Hepatic stellate cell (primary cell): Measurements from ENCODE around the gene SMARCD3.

Experiments used
- DNase-seq: peaks from one replicate; pipeline ENCODE4 v3.0.0; 2011; ENCODE audit warnings: low spot score

SMARCD3 gene

DNA sequence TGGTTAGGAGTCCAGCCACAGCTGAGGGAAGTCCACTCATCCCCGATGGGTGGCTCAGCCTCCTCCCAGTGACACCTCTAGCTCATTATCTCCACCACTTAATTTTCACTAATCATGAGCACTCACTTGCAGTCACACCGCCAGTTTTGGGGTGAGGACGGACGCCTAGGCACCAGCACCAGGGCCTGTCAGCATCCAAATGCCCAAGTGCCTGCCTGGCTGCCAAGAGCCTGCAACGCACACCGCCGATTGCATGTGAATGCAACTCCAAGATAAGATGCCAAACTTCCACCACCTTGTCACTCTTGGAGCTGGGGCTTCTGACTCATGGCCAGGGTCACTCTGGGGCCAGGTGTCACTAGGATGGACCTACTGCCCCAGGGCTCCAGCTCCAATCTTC is 24.4 kb upstream of the SMARCD3 start:
- no peak for DNase-seq

DNA sequence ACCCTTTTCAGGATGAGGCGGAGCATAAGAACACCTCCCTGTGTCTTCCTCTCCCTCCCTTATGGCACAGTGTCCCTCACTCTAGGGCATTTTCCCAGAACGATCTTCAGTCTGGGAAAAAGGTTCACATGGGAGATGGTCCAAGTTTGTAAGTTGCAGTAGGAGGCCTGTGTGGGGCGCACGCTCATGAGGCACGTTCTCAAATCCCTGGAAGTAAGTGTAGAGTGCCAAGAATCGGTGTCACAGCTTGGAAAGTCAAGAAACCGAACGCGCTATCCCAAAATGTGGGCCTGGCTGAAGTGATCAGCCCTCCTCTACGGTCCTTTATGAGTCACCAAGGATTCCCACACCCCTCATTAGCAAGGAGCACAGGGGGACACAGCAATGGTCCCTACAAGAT is 23.9 kb upstream of the SMARCD3 start:
- no peak for DNase-seq

DNA sequence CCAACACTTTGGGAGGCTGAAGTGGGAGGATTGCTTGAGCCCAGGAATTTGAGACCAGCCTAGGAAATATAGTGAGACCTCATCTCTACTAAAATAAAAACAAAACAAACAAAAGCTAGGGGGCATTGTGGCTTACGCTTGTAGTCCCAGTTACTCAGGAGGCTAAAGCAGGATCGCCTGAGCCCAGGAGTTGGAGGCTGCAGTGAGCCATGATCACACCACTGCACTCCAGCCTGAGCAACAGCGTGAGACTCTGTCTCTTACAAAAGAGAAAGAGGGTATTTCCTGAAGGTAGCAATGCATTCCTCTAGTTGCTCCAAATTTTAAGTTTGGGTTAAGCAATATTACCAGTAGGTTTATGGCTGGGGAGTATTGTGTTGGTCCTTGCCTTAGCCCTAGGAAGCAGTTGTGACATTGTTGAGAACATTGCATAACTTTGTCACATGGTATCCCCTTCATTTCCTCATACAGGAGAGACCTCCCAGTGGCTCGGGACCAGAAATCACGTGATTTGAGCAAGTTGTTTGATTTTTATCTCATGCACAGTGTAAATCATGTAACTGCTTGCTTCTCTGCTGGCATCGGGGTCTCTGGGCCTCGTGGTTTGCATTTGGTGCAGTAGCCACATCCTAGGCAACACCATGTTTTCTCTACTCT is 23.3 kb upstream of the SMARCD3 start:
- no peak for DNase-seq

DNA sequence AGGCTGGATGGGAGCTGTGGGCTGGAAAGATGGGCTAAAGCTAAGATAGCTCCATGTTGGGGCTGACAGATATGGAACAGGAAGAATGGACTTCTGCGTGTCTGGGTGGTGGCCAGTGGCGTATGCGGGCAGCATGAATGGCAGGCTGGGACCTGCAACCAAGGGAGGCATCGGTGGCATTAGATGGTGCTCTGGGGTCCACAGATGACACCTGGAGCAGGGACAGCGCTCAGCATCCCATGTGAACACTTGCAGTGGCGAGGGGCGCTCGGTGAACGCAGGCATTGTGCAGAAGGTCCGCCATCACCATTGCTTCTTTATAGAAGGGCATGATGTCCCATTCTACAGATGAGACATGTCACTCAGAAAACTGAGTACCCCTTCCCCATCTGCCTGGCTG is 21.0 kb upstream of the SMARCD3 start:
- DNase-seq = no peak

DNA sequence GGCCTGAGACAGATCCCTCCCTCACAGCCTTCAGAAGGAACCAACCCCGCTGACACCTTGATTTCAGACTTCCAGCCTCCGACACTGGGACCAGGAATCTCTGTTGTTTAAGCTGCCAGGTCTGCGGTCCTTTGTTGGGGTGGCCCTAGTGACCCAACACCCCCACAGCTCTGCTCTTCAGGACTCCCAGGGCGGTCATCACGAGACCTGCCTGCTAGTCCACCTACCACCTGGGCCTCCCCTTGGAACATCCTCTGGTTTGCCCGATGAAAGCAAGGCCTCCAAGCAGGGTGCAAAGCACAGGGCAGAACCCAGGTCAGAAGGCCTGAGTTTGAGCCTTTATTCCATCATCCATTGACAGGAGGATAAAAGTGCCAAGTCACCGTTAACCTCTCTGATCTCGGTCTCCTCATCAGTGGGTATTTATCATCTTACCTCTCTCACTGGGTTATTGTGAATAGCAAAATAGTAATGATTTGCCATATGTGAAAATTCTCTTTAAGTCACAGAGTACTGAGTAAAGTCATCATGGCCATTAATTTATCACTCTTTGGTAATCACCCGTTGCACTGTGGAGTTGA is 16.9 kb upstream of the SMARCD3 start:
- DNase-seq = no peak

DNA sequence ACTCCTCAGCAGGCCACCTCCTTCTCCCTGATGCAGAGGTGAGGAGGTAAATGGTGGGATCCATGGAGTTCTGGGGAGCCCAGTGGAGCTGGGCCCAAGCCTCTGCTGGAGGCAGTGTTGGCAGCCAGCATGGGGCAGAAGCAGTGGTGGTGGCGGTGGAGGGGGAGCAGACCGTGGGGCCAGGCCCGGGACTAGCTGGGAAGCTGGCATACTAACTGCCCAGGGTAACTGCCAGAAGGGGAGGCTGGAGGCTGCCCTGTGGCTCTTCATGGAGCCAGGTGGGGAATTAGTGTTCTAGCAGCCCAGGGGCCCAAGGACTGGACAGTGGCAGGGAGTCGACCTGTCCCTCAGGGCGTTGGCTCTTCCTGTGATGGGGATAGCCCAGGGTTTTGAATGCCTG is 16.1 kb upstream of the SMARCD3 start:
- DNase-seq = no peak

DNA sequence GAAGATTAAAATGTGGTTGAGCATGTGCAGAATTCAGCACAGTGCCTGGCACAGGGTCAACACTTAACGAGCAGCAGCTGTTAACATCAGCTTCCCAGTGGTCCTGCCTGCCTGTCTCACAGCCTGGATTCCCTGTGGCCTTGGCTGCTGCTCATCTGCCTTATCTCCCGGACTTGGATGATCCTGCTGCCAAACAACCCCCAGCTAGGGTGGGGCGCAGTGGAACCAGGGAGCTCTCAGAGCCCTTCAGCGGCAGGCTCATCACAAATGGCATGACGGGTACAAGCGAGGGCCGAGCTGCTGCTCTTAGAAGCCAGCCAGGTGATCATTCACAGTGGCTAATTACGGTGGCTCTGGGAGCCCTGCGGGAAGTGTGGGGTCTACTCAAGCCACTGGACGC is 13.0 kb upstream of the SMARCD3 start:
- DNase-seq = no peak

DNA sequence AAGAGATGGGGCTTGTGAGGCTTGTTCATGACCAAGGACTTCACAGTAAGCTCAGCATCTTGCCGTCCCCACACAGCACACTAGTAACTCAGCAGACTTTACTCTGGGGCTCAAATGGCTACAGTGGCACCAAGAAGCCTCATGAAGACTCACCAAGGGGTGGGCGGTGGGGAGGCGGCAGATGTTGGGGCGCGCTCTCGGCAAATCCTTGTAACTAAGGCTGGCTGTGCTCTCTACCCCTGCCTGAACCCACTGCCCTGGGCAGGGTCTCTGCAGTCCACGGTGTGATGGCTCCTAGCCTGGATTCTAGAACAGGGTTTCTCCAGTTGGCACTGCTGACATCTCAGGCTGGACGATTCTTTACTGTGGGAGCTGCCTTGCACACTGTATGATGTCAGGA is 12.4 kb upstream of the SMARCD3 start:
- DNase-seq = no peak

DNA sequence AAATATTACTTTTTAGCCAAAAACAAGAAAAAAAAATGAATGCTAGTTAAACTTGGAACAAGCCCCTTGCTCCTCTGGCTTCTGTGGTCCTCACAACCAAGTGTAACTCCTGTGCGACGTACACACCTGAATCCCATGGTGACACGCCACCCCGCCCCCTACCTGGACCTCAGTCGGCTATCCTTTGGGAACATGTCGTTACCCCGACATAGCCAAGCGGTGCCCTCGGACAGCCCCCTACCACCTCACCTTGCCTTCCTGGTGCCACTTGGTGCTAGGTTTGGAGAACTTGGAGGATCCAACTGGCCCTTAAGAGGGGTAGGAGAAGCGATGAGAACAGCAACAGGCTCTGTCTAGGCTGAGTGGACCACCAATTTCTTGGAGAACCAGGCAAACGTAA is 12.0 kb upstream of the SMARCD3 start:
- no peak for DNase-seq

DNA sequence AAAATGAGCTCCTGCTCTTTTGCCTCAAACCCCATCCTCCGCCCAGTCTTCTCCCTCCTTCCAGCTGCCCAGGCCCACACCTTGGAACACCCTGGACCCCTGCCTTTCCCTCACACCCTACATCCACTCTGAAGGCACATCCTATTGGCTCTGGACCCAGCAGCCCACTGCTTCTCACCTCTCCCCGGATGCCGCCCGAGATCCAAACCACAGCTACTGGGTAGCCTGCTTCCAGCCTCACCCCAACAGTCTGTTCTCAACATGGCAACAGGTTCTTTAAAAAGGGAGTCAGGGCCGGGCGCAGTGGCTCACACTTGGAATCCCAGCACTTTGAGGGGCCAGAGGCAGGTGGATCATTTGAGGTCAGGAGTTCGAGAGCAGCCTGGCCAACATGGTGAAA is 9.5 kb upstream of the SMARCD3 start:
- DNase-seq = no peak

DNA sequence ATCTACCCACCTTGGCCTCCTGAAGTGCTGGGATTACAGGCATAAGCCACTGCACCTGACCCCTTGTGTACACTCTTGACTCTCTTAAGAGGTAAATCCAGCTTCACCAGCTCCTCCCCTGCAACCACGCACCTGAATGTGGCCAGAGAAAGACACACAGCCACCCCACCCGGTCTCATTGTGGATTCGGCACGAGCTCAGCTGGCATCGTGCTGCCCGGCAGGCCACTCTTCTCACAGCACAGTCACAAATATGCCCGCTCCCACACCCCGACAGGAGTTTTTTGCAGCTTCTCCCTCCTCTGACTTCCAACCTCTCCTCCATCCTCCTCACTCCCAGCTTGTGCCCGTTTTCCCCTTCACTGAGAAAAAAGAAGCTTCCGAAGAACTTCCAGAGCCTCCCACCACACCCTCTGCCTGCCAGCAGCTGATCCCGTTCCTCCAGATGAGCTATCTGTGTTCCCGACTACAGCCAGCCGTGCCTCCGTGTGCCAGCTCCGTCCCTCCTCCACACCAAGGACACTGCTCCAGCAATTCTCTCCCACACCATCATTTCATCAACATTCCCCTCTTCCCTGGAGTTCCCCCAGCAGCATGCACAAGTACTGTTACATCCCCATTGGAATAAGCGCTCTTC is 8.0 kb upstream of the SMARCD3 start:
- DNase-seq = no peak

DNA sequence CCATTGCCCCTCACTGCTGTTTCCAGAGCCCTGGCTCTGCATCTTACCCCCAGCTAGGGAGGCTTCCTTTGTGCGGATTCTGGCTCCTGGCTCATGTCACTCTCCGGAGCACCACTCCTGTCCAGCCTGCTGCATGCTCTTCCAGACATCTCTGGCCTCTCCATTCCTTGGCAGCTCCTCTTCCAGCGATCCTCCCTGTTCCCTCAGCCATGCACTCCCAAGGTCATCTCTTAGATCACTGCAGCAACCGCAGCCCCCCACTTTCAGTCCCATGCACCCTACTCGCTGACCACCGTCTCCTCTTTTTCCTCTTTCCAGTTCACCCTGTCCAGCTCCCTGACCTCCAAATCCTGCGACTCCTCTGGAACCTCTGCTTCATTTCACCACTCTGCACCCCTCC is 6.9 kb upstream of the SMARCD3 start:
- DNase-seq = no peak

DNA sequence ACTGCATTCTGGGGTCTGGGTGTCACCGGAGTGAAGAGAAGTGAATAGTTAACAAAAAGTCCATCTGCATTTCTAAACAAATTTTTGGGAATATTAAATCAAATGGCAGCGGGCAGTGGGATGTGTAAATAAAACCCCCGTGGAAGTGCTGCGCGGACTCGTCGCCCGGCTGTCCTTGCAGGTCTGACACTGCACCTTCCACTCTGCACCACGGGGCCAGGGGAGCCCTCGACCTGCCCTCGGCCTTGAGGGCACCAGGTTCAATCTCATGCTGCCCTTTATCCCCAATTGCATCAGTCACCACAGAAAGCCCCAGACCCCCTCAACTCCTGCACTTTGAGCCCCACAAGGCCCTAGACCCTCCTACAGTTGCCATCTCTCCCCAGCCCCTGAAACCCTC is 6.4 kb upstream of the SMARCD3 start:
- no peak for DNase-seq

DNA sequence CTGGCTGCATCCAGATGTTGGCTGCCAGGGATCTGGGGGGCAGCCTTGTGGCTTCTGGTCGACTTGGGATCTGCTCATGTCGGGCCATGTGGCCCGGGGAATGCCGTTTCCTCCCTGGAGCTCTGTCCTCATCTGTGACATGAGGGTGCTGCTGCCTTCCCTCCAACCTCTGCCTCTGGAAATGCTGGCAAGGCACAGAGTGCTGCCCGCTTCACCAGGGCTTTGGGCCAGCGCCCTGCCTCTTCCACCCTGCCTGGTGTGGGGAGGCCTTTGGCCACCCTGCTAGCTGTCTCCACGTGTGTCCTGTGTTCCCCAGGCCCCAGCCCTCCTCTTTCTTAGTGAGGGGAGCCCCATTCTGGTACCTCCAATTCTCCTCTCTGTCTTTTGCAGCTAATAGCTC is 5.8 kb upstream of the SMARCD3 start:
- no peak for DNase-seq

DNA sequence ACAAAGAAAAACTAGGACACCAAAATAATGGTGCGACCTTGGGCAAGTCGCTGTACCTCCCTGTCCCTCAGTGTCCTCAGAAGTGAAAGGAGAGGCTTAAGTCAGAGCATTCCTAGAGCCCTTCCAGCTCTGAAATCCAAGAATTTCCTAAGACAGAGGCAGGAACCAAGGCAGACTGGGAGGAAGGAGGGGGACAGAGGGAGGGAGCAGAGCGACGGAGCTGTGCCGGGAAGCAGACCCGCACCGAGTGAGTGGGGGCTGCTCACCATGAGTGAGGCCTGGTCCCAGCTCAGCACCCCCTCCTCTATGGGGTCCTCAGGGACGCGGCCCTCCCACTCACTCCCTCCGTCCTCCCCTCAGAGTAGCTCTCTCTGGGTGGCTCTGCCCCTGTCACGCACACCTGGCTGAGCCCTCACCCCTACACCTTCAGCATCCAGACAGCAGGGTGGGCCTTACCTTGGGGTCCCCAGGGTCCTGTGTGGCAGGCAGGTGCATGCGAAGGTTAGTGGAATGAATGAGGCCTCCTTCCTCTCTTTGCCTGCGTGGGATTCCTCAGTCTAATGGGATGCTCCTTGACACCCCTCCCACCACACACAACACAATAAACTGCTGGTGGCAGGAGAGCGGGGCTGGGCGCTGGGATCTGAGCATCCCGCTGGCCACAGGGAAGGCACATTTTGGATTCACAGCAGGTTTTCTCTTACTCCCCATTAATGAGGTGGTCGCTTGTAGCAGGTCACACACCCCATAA is 4.6 kb upstream of the SMARCD3 start:
- DNase-seq = no peak

DNA sequence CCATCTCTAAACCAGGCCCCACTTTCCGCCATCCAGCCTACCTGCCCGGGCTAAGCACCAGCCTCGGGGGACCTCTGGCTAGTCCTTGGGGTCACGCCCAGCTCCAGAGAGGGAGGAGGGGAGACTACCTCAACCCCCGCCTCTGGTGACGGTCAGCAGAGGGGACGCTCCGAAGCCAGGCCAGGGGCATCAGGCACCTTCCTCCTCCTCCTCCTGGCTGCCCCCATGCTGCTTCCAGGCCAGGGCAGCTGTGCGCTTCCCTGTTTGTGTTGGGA is 4.0 kb upstream of the SMARCD3 start:
- DNase-seq = no peak

DNA sequence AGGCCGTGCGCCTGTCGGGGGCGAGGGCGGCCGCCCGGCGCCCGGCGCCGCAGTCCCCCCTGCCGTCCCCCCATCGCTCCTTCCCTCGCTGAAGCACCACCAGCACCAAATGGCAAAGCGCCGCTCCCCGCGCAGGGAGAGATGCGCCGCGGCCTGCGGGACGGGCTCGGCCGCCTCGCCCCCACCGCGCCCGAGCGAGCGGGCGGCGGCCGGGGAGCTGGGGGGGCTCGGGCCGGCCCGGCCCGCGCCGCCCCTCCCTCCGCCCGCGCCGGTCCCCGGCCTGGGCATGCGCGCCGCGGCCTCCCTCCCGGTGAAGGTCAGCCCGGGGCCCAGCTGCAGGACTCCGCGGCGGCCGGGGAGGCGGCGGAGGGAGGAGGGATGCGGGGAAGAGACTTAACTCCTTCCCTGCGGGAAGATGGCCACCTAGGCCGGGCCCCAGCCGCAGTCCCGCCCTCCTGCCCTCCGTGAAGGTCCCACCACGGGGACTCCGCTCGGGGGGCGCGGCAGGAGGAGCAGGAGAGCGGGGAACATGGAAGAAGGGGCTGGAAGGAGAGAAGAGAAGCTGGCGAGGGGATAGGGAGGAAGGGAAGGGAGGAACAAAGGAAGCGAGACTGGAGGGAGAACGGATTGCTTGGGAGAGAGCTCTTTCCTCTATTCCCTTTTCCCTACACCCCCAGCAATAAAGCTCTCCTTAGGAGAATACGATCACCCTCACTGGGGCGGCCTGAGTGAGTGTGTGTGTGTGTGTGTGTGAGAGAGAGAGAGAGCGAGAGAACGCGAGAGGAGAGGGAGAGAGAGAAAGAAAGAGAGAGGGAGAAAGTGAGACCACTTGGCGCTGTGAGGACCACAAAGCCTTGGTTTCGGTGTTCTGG is 3.4 kb upstream of the SMARCD3 start:
- DNase-seq = peak; percentile 94

DNA sequence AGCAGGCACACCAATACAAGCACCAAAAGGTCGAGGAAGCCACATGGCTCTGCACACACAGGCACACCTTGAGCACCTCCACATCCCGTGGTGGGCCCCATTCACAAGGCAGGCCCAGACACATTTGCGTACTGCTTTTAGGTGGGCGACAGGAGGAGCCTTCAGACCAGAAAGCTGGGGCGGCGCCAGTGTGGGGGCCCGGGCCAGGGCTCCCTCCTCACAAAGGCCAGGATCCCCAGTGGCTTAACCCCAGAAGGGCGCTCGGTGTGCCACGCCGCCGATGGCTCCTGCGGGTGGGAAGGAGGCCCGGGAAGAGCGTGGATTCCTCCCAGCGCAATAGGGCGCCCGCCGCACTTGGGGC is 2.8 kb upstream of the SMARCD3 start:
- DNase-seq = no peak

DNA sequence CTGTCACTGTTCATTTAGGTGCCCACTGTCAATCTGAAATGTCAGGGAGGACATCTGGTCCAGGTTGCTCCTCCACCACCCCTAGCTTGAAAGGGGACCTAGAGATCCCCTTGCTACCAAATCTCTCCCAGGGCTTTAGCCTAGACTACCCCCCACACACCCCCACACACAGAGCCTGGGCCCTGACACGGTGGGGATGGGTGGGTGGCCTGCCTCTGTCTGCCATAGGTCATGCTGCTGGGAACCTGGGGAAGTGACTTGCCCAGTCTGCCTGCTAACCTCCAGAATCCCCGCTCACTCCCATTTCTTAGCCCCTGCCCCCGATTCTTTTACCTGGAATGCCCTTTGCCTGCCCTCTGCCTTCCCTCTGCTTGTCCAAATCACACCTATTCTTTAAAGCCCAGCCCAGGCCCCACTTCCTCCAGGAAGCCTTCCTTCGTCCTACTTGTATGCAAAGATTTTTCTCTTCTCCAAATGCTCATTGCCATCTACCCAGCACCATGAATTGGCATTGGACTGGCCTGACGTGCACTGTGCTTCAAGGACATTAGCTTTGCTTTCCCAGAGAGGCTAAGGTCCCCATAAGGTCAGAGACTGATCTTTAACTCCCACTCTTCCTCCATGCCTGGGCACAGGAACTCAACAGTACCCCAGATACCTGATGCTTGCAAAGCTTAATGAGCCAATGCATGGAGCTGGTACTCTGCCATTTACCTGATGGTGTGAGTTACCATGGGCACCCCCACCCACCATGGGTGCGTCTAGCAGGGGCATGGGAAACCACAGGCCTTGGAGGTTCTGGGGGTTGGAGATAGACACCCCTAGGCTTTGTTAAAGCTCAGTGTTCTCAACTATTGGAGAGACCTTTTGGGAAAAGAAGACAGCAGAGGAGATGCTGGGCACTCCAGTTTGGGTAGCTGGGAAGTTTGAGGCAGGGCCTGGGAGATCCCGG is 2.0 kb upstream of the SMARCD3 start:
- DNase-seq = no peak

DNA sequence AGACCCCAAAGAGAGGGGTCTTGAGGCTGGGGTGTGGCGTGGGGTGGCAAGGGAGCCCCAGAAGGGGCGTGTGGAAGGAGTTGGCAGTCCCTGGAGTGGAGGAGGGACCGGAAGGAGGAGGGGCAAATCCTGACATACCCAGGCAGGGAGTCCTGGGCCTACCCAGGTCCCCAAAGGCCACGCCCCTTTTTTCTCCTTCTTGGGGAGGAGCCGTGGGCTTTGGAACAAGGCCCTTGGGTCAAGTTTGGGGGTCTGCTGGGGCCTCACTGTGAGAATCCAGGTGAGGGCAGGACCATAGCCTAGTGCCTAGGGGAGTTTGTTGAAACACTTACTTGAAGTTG is 1.2 kb upstream of the SMARCD3 start:
- DNase-seq = peak; percentile 88

DNA sequence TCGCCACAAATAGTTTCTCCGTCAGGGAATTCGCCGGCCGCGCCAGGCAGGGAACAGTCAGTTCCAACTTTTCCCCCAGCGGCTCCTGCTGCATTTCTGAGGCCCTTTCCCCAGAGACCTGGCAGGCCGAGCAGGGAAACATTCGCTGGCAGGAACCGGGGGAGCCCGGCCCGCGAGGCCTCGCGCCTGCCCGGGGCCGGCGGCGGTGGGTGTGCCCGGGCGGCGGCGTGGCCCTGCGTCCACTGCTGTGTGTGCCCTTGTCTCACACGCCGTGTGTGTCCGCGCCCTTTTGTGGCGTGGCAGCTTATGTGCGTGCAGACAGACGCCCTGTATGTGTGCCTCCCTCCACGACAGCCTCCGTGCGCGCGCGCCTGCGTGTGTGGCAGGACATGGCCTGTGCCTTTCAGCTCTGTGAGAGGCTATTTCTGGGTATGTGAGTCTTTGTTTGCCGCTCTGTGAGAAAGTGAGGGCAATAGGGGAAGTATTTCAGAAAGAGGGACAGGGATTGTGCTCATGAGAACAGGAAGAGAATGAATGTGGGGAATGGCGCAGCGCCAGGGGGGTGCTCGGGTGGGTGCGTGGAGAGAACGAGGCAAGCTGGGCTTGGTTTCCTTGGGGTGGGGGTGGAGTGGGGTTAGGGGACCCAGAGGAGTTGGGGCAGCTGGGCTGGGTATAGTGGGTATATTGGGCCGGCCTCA is 689 bp upstream of the SMARCD3 start:
- DNase-seq = peak; percentile 91
